22Rv1 (cell line): Measurements from ENCODE around the gene GSG1L.

Experiments used
- H3K27ac ChIP-seq: fragments of 450-650 bp; 2 replicates; pipeline ENCODE4 v1.5.1; 2017
- ZFX ChIP-seq: fragments of 450-650 bp; IDR thresholded peaks from 2 replicates; pipeline ENCODE4 v1.6.1; 2017; ENCODE audit warnings: antibody characterized with exemption, borderline replicate concordance
- TF ChIP-seq, protein P1 (sequence below): fragments of 450-650 bp; IDR thresholded peaks from 2 replicates; pipeline ENCODE4 v1.5.1; 2017; ENCODE audit warnings: mild to moderate bottlenecking

GSG1L gene

DNA sequence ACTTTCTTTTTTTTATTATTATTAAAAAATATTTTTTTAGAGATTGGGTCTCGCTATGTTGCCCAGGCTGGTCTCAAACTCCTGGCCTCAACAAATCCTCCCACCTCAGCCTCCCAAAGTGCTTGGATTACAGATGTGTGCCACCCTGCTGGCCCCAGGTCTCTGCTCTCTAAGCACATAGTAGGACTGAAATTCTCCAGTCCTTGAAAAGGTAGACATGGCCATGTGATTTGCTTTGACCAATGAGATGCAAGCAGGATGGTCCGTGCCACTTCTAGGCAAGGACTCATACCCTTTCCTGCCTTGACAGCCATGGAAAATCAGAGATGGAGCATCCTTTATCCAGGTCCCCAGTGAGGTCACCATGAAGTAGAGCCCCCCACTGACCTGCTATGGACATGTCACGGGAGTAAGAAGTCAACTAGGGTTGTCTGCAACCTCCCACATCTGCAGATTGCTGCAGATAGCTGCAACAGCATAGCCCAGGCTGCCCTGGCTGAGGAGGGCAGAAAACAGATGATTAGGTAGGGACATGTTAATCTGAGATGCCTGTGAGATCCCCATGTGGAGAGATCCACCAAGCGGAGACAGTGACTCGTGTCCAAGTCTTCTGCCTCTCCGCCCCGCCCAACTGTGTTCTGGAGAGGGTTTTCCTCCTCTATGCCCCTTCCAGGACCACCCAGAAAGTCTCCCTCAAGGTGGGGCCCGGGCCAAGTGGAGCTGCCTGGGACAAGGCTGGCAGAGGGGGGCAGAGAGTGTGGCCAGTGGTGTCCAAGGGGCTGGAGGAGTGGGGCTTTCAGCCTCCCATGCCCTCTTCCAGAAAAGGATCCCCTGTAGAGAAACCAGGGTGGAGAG, 11.0 kb downstream of the GSG1L start:
- H3K27ac ChIP-seq: no peak overlapping the region
- TF ChIP-seq, protein P1, sequence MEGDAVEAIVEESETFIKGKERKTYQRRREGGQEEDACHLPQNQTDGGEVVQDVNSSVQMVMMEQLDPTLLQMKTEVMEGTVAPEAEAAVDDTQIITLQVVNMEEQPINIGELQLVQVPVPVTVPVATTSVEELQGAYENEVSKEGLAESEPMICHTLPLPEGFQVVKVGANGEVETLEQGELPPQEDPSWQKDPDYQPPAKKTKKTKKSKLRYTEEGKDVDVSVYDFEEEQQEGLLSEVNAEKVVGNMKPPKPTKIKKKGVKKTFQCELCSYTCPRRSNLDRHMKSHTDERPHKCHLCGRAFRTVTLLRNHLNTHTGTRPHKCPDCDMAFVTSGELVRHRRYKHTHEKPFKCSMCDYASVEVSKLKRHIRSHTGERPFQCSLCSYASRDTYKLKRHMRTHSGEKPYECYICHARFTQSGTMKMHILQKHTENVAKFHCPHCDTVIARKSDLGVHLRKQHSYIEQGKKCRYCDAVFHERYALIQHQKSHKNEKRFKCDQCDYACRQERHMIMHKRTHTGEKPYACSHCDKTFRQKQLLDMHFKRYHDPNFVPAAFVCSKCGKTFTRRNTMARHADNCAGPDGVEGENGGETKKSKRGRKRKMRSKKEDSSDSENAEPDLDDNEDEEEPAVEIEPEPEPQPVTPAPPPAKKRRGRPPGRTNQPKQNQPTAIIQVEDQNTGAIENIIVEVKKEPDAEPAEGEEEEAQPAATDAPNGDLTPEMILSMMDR: no peak
- no peak for TF ChIP-seq ZFX

DNA sequence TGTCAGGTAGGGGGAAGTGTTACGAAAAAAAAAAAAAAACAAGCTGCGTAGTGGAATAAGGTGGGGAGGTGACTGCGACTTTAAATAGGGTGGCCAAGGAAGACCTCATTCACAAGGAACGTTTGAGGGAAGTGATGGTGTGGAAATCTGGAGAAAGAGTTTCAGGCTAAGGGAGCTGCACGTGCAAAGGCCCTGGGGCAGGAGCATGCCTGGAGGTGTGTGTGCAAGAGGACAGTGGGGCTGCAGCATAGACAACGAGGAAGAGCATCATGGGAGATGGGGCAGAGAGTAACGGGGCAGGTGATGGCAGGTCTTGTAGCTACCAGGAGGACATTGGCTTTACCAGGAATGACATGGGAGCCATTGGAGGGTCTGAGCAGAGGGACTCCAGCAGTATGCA, 12.0 kb downstream of the GSG1L start:
- TF ChIP-seq, protein P1: no peak
- no peak for TF ChIP-seq ZFX
- no peak overlapping the region for H3K27ac ChIP-seq

GRCh38 chr16:28042811-28043210, 20.7 kb downstream of the GSG1L start:
- TF ChIP-seq, protein P1: no peak
- no peak for TF ChIP-seq ZFX
- no peak overlapping the region for H3K27ac ChIP-seq

- H3K27ac ChIP-seq: no peak overlapping the region
- TF ChIP-seq, protein P1: no peak
- no peak for TF ChIP-seq ZFX
Measured at GRCh38 chr16:28041615-28042014, 21.9 kb downstream of the GSG1L start.

GRCh38 chr16:28040039-28040438, 23.5 kb downstream of the GSG1L start:
- TF ChIP-seq, protein P1: no peak
- TF ChIP-seq ZFX: no peak
- no peak overlapping the region for H3K27ac ChIP-seq

DNA sequence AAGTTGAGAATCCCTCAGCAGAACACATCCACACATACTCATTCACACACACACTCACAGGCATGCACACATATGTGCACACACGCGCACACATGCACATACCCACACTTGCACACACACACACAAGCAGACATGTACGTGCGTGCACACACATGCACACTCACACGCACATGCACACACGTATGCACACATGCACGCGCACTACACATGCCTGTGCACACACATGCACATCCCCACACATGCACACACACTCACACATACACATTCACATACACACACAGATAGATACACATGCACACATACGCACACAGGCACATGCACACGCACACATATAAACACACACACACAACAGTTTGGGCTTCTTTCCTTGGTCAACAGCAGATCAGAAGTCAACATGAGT, 24.0 kb downstream of the GSG1L start:
- TF ChIP-seq ZFX: no peak
- TF ChIP-seq, protein P1: no peak

DNA sequence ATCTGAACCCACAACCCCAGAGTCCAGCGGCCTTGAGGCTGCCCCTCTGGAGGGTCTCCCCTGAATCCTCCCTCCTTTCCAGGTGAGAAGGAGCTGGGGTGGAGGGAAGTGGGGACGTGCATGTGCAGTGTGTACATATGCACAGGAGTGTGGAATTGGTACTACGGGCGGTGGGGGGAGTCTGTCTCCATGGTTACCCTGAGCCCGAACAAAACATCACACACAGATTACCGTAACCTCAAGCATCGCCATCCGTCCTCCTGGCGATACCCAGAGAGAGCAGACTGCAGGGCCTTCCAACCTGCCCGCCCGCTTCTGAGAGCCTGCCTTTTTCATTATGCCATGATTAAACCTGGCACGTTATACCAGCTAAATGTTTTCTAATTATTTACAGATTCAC, 25.1 kb downstream of the GSG1L start:
- TF ChIP-seq, protein P1: no peak
- no peak for TF ChIP-seq ZFX
- H3K27ac ChIP-seq: no peak overlapping the region

More for the DNA sequence above, 24.0 kb downstream of the GSG1L start:
- H3K27ac ChIP-seq: no peak overlapping the region
